Caco-2 (cell line): ENCODE results near the gene SUSD1. TPM values are rescaled to one million over a fixed set of nuclear protein-coding genes. Genes with fewer than 3 reads are reported as not detected.

Experiments used
- BruUV-seq: library from RNA; stranded (reverse); fragments of 400-500 nt; replicated peaks from 2 replicates; lab custom pipeline; 2021; lab: Mats Ljungman, UMichigan
- CTCF ChIA-PET: fragments of 300-600 bp; sonication (Branson Sonifier 250); formaldehyde crosslinking; loops from one replicate; lab custom pipeline; 2022; ENCODE audit warnings: antibody characterized with exemption; lab: Charles Lee
- POLR2A ChIA-PET: fragments of 300-600 bp; sonication (Branson Sonifier 250); formaldehyde crosslinking; loops from one replicate; lab custom pipeline; 2022; ENCODE audit warnings: antibody characterized with exemption; lab: Charles Lee
- DNase-seq, 2 experiments: peaks; one replicate each; pipeline versions ENCODE4 v3.0.0 to v3.0.0-alpha.2; 2020 to 2022
- H3K27me3 ChIP-seq: replicated peaks from 2 replicates; pipeline ENCODE4 v1.6.0; 2011; ENCODE audit warnings: low read length; ENCODE audit not compliant: control insufficient read depth, insufficient read depth
- H3K36me3 ChIP-seq: 2 replicates; pipeline ENCODE4 v1.5.1; 2011; ENCODE audit warnings: low read length; ENCODE audit not compliant: control insufficient read depth, insufficient read depth
- H3K4me1 ChIP-seq: fragments of 250-450 bp; sonication (Bioruptor Pico); 2 replicates; pipeline ENCODE4 v1.5.1; 2020; ENCODE audit warnings: mild to moderate bottlenecking
- H3K4me3 ChIP-seq: 2 replicates; pipeline ENCODE4 v1.5.1; 2011; ENCODE audit warnings: low read depth, mild to moderate bottlenecking, control low read depth, low read length
- H3K9me3 ChIP-seq: fragments of 250-450 bp; sonication (Bioruptor Pico); 2 replicates; pipeline ENCODE4 v1.5.1; 2020; ENCODE audit warnings: mild to moderate bottlenecking, moderate library complexity
- H3K27ac Mint-ChIP-seq: one replicate; pipeline ENCODE4 v1.8.0; 2022; ENCODE audit warnings: mixed read lengths; ENCODE audit not compliant: unreplicated experiment
- H3K27me3 Mint-ChIP-seq: one replicate; pipeline ENCODE4 v1.8.0; 2022; ENCODE audit warnings: mixed read lengths; ENCODE audit not compliant: insufficient read depth, unreplicated experiment
- H3K36me3 Mint-ChIP-seq: one replicate; pipeline ENCODE4 v1.8.0; 2022; ENCODE audit warnings: mild to moderate bottlenecking, mixed read lengths; ENCODE audit not compliant: insufficient read depth, unreplicated experiment
- H3K4me1 Mint-ChIP-seq: one replicate; pipeline ENCODE4 v1.8.0; 2022; ENCODE audit warnings: low read depth, mixed read lengths; ENCODE audit not compliant: unreplicated experiment
- H3K4me3 Mint-ChIP-seq: one replicate; pipeline ENCODE4 v1.8.0; 2022; ENCODE audit warnings: mild to moderate bottlenecking, moderate library complexity, mixed read lengths; ENCODE audit not compliant: unreplicated experiment
- H3K9me3 Mint-ChIP-seq: one replicate; pipeline ENCODE4 v1.8.0; 2022; ENCODE audit warnings: mixed read lengths; ENCODE audit not compliant: unreplicated experiment
- CTCF ChIP-seq, 2 experiments: fragments of 200-600 bp in 1 of 2; IDR thresholded peaks; 1 replicate in 1 of 2; 2 replicates in 1 of 2; pipeline versions ENCODE4 v1.5.1 to v1.8.0; 2011 to 2022; ENCODE audit warnings: antibody characterized with exemption in 1 of 2, control low read depth in 1 of 2, inconsistent platforms in 1 of 2, low read depth in 1 of 2, low read length in 1 of 2, mild to moderate bottlenecking in 1 of 2, moderate library complexity in 1 of 2; ENCODE audit not compliant: insufficient read depth in 1 of 2, severe bottlenecking in 1 of 2, unreplicated experiment in 1 of 2
- intact Hi-C: fragments of 100-400 bp; cut with micrococcal nuclease; formaldehyde crosslinking; loops from one replicate; pipeline ENCODE4 v1.10.0; 2022; ENCODE audit not compliant: unreplicated experiment
- total RNA-seq: library from RNA; stranded (reverse); gene quantifications from 2 replicates; pipeline ENCODE4 v1.2.3, GENCODE V29; 2022

SUSD1 gene
- total RNA-seq, 1 experiment from 2014 or later, result 53.4 TPM

- peaks cover 54% of the 10 kb centered on the region for H3K4me1 ChIP-seq
- ChIA-PET POLR2A (interaction anchor here (0.6 kb wide), 1 partner anchor 60 kb away, joined by 3 read pairs; no protein-coding TSS in a partner anchor), CTCF (interaction anchor here (0.5 to 2.3 kb wide), 7 partner anchors 9 to 260 kb away, joined by 3 to 9 read pairs (median 3); partner anchors contain the start of genes HSDL2 and PTBP3)
- H3K27me3 ChIP-seq, result no peaks in the 10 kb centered on the region
- Mint-ChIP-seq H3K27ac (peak overlapping the region; percentile 96), H3K27me3 (no peaks in the 10 kb centered on the region), H3K4me3 (peak overlapping the region; percentile 45), H3K36me3 (peaks cover 53% of the 10 kb centered on the region), H3K4me1 (peaks cover 51% of the 10 kb centered on the region), H3K9me3 (no peaks in the 10 kb centered on the region)
- no peak overlapping the region for H3K4me3 ChIP-seq
- H3K36me3 ChIP-seq, result no peaks in the 10 kb centered on the region; the same call in none of the 2 replicates
- no peak for TF ChIP-seq CTCF (IDR thresholded peaks at IDR 0.05; ENCODE audit: insufficient read depth in 1 of 2, low read depth in 1 of 2, low read length in 1 of 2, severe bottlenecking in 1 of 2, unreplicated experiment in 1 of 2)
- DNase-seq, result peak; percentile 89 to 91
- H3K9me3 ChIP-seq, result no peaks in the 10 kb centered on the region
- intact Hi-C loops, result loop anchor here (1.0 kb wide), 3 partner anchors 51 to 214 kb away; partner anchors contain the start of gene PTBP3
- no TSS peak for BruUV-seq
These were observed 55.7 kb downstream of the SUSD1 start for GRCh38 chr9:112119225-112120029.

GRCh38 chr9:112118009-112118408 is 57.1 kb downstream of the SUSD1 start:
- no peaks in the 10 kb centered on the region for H3K9me3 ChIP-seq
- no peaks in the 10 kb centered on the region; the same call in 1 of the 2 replicates for H3K36me3 ChIP-seq
- POLR2A ChIA-PET, result no interaction called here
- BruUV-seq, result no TSS peak
- peaks cover 53% of the 10 kb centered on the region for H3K4me1 ChIP-seq
- Mint-ChIP-seq H3K27ac (peak overlapping the region; percentile 96), H3K27me3 (no peaks in the 10 kb centered on the region), H3K9me3 (no peaks in the 10 kb centered on the region), H3K4me1 (peaks cover 53% of the 10 kb centered on the region), H3K36me3 (peaks cover 47% of the 10 kb centered on the region), H3K4me3 (no peak overlapping the region)
- H3K4me3 ChIP-seq, result no peak overlapping the region
- no peak for TF ChIP-seq CTCF (IDR thresholded peaks at IDR 0.05; ENCODE audit: insufficient read depth in 1 of 2, low read depth in 1 of 2, low read length in 1 of 2, severe bottlenecking in 1 of 2, unreplicated experiment in 1 of 2)
- H3K27me3 ChIP-seq, result no peaks in the 10 kb centered on the region
- CTCF ChIA-PET, result no interaction called here
- DNase-seq, result no peak
- intact Hi-C loops, result no loop called here

- H3K4me1 Mint-ChIP-seq, result peaks cover 45% of the 10 kb centered on the region
- H3K27me3 ChIP-seq, result no peaks in the 10 kb centered on the region
- no peaks in the 10 kb centered on the region for H3K9me3 ChIP-seq
- no peak overlapping the region for H3K4me3 ChIP-seq
- H3K27me3 Mint-ChIP-seq, result no peaks in the 10 kb centered on the region
- no peaks in the 10 kb centered on the region; the same call in 1 of the 2 replicates for H3K36me3 ChIP-seq
- CTCF ChIA-PET, result no interaction called here
- TF ChIP-seq CTCF (IDR thresholded peaks at IDR 0.05; ENCODE audit: insufficient read depth in 1 of 2, low read depth in 1 of 2, low read length in 1 of 2, severe bottlenecking in 1 of 2, unreplicated experiment in 1 of 2), result no peak
- no TSS peak for BruUV-seq
- peaks cover 49% of the 10 kb centered on the region for H3K4me1 ChIP-seq
- H3K27ac Mint-ChIP-seq, result peak overlapping the region; percentile 78
- H3K9me3 Mint-ChIP-seq, result no peaks in the 10 kb centered on the region
- no peak for DNase-seq
- H3K36me3 Mint-ChIP-seq, result peaks cover 44% of the 10 kb centered on the region
- H3K4me3 Mint-ChIP-seq, result no peak overlapping the region
- POLR2A ChIA-PET, result no interaction called here
- intact Hi-C loops, result no loop called here
These were observed 58.9 kb downstream of the SUSD1 start for GRCh38 chr9:112115970-112116753.
